Endodermal cell (in vitro differentiated cells): Measurements from ENCODE around the gene ADGRB2. TPM values are rescaled to one million over a fixed set of nuclear protein-coding genes. Genes with fewer than 3 reads are reported as not detected.

Source experiments
- DNase-seq: peaks from one replicate; pipeline ENCODE4 v3.0.0-alpha.2; 2017
- H3K27ac ChIP-seq: 2 replicates; pipeline ENCODE4 v1.5.1; 2013; ENCODE audit warnings: mild to moderate bottlenecking, low read depth, low read length, moderate library complexity
- H3K27me3 ChIP-seq: 2 replicates; pipeline ENCODE4 v1.6.1; 2013; ENCODE audit warnings: mild to moderate bottlenecking, low read length, moderate library complexity; ENCODE audit not compliant: insufficient read depth, control insufficient read depth, poor library complexity, severe bottlenecking
- H3K36me3 ChIP-seq: 2 replicates; pipeline ENCODE4 v1.7.0; 2013; ENCODE audit warnings: mild to moderate bottlenecking, low read length, moderate library complexity; ENCODE audit not compliant: control insufficient read depth, insufficient read depth
- H3K4me1 ChIP-seq: one replicate; pipeline ENCODE4 v1.7.0; 2013; ENCODE audit warnings: low read length; ENCODE audit not compliant: control insufficient read depth, insufficient read depth
- H3K4me3 ChIP-seq: 2 replicates; pipeline ENCODE4 v1.5.1; 2013; ENCODE audit warnings: mild to moderate bottlenecking, low read length, moderate library complexity
- H3K9ac ChIP-seq: 2 replicates; pipeline ENCODE4 v1.6.1; 2013; ENCODE audit warnings: mild to moderate bottlenecking, low read length, moderate library complexity; ENCODE audit not compliant: poor library complexity, severe bottlenecking; ENCODE audit errors: extremely low read depth
- H3K9me3 ChIP-seq: 2 replicates; pipeline ENCODE4 v1.6.1; 2013; ENCODE audit warnings: mild to moderate bottlenecking, low read length, moderate library complexity; ENCODE audit not compliant: control insufficient read depth
- H3K27ac Mint-ChIP-seq: 2 replicates; pipeline ENCODE4 v1.8.0; 2020; ENCODE audit warnings: mixed read lengths
- H3K27me3 Mint-ChIP-seq: 2 replicates; pipeline ENCODE4 v1.8.0; 2021; ENCODE audit warnings: mild to moderate bottlenecking, mixed read lengths; ENCODE audit not compliant: insufficient read depth
- H3K36me3 Mint-ChIP-seq: 2 replicates; pipeline ENCODE4 v1.8.0; 2020; ENCODE audit warnings: low read depth, mixed read lengths
- H3K4me1 Mint-ChIP-seq: 2 replicates; pipeline ENCODE4 v1.8.0; 2020; ENCODE audit warnings: mixed read lengths
- H3K4me3 Mint-ChIP-seq: 2 replicates; pipeline ENCODE4 v1.8.0; 2020; ENCODE audit warnings: mild to moderate bottlenecking, moderate library complexity, mixed read lengths
- H3K9me3 Mint-ChIP-seq: 2 replicates; pipeline ENCODE4 v1.8.0; 2020; ENCODE audit warnings: mild to moderate bottlenecking, mixed read lengths
- WGBS, 2 experiments: methylation state at CpG; one replicate each; pipeline versions ENCODE4 v1.1.5 to v1.1.7; 2013; ENCODE audit warnings: missing lambda C conversion rate in 2 of 2, mixed read lengths in 1 of 2; ENCODE audit not compliant: insufficient coverage in 1 of 2, insufficient read length in 1 of 2; 5-methylcytosine and 5-hydroxymethylcytosine counted together
- total RNA-seq, 2 donors: library from RNA; stranded (reverse); fragmentation: NEBNext Ultra II Directional in 1 of 2; extraction: Animal tissue kit (Norgen Biotek cat#: 25700) in 1 of 2; gene quantifications; 2 replicates in 1 of 2; 3 replicates in 1 of 2; pipeline ENCODE4 v1.2.1, GENCODE V29; 2021
- TF ChIP-seq, protein P1 (sequence below): fragments of 200-600 bp; sonication (generic); conservative IDR thresholded peaks from 2 replicates; pipeline ENCODE4 v1.5.0; 2021; ENCODE audit warnings: antibody characterized with exemption, mild to moderate bottlenecking

Gene ADGRB2
- total RNA-seq, 2 donors from 2014 or later = 13.1 to 22.7 TPM

DNA sequence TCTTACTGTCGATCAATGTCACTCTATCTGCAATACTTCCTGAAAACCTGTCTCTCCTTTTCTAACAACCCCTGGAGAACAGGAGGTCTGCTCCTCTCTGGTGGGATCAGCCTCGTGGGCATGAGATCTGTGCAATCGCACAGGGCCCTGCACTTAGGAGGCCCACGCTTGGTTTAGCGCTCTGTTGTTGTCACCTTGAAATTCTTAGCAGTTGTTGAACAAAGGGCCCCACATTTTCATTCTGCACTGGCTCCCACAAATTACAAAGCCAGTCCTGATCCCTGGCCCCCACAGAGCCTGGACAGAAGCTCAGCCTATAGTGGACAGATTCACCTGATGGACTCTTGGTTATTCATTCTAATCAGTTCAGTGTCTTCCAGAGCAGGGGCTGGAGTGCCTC, 33.1 kb upstream of the ADGRB2 start:
- H3K4me1 Mint-ChIP-seq = no peaks in the 10 kb centered on the region
- H3K4me1 ChIP-seq = peaks cover 9% of the 10 kb centered on the region
- H3K9ac ChIP-seq = no peak overlapping the region

DNA sequence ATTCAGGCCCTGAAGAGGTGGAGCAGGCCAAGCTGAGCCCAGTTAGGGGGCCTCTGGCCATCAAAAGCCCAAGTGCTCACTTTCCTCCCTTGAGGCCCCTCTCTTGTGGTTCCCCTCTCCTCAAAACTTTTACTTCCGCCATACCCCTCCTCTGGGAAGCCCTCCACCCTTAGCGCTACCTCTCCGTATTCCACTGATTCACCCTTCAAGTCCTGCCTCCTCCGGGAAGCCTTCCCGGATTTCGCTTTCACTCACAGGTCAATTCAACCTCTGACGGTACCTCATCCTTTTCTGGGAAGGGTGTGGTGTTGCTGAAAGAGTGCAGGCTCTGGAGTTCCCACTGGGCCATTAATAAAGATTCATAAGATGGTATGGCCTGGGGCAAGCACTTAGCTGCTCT, 32.6 kb upstream of the ADGRB2 start:
- WGBS, 2 experiments = 90 to 100% methylated on average over 2 to 7 of the region's 7 CpGs

More for the DNA sequence above, 33.1 kb upstream of the ADGRB2 start:
- Histone ChIP-seq H3K27ac (no peak overlapping the region), H3K9me3 (no peaks in the 10 kb centered on the region), H3K36me3 (no peaks in the 10 kb centered on the region), H3K4me3 (no peak overlapping the region), H3K27me3 (no peaks in the 10 kb centered on the region)
- DNase-seq = no peak
- WGBS, 2 experiments = 87 to 95% methylated on average over 5 of the region's 5 CpGs
- no peaks in the 10 kb centered on the region for H3K9me3 Mint-ChIP-seq
- TF ChIP-seq, protein P1, sequence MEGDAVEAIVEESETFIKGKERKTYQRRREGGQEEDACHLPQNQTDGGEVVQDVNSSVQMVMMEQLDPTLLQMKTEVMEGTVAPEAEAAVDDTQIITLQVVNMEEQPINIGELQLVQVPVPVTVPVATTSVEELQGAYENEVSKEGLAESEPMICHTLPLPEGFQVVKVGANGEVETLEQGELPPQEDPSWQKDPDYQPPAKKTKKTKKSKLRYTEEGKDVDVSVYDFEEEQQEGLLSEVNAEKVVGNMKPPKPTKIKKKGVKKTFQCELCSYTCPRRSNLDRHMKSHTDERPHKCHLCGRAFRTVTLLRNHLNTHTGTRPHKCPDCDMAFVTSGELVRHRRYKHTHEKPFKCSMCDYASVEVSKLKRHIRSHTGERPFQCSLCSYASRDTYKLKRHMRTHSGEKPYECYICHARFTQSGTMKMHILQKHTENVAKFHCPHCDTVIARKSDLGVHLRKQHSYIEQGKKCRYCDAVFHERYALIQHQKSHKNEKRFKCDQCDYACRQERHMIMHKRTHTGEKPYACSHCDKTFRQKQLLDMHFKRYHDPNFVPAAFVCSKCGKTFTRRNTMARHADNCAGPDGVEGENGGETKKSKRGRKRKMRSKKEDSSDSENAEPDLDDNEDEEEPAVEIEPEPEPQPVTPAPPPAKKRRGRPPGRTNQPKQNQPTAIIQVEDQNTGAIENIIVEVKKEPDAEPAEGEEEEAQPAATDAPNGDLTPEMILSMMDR = no peak
- no peak overlapping the region for H3K4me3 Mint-ChIP-seq
- no peak overlapping the region for H3K27ac Mint-ChIP-seq
- no peaks in the 10 kb centered on the region for H3K36me3 Mint-ChIP-seq
- peaks cover 2% of the 10 kb centered on the region for H3K27me3 Mint-ChIP-seq

DNA sequence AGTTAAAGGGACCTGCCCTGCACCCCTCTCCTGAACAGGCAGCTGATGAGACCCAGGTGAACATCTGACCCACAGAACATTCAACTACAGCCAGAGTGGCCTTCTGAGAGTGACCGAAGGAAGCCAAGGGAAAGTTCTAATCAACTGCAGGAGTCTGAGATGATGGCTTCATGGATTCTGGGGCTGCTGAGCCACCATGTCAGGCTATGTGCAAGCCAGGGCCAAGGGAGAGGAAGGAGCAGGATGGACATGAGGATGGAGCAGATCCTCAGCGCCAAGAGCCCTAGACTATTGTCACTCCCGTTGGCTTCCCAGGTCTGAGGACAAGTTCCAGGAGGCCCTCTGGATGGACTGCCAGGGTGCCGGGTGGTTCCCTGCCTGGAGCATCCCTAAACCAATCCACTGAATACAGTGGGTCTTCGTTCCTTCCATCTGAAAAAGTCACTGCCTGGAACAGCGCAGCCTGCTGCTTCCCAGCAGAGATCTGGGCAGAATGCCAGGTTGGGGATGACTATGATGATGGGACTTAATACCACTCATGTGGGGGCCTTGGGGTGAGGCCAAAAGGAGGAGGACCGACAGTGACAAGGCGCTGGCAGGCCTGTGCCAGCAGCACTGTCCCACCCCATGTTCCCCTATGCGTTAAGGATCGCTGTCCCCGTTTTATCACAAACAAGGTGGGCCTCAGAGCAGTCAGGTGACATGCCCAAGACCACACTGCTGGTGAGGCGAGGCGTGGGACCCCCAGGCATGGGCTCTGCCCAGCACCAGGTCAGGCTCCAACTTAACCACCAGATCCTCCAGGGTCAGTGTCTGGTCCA, 31.9 kb upstream of the ADGRB2 start:
- Mint-ChIP-seq H3K36me3 (no peaks in the 10 kb centered on the region), H3K27ac (no peak overlapping the region), H3K27me3 (peaks cover 2% of the 10 kb centered on the region), H3K9me3 (no peaks in the 10 kb centered on the region), H3K4me3 (no peak overlapping the region), H3K4me1 (peaks cover 8% of the 10 kb centered on the region)
- H3K36me3 ChIP-seq = no peaks in the 10 kb centered on the region
- H3K4me3 ChIP-seq = no peak overlapping the region
- TF ChIP-seq, protein P1 = no peak
- DNase-seq = no peak
- no peak overlapping the region for H3K9ac ChIP-seq
- peaks cover 9% of the 10 kb centered on the region for H3K4me1 ChIP-seq
- no peak overlapping the region for H3K27ac ChIP-seq
- WGBS, 2 experiments = 92 to 93% methylated on average over 10 to 13 of the region's 13 CpGs
- H3K27me3 ChIP-seq = no peaks in the 10 kb centered on the region
- no peaks in the 10 kb centered on the region for H3K9me3 ChIP-seq

More for the DNA sequence above, 32.6 kb upstream of the ADGRB2 start:
- Histone ChIP-seq H3K36me3 (no peaks in the 10 kb centered on the region), H3K4me3 (no peak overlapping the region), H3K4me1 (peaks cover 9% of the 10 kb centered on the region), H3K9me3 (no peaks in the 10 kb centered on the region), H3K9ac (no peak overlapping the region), H3K27ac (no peak overlapping the region), H3K27me3 (no peaks in the 10 kb centered on the region)
- Mint-ChIP-seq H3K4me3 (no peak overlapping the region), H3K36me3 (no peaks in the 10 kb centered on the region), H3K9me3 (no peaks in the 10 kb centered on the region), H3K27ac (no peak overlapping the region), H3K4me1 (peaks cover 1% of the 10 kb centered on the region), H3K27me3 (peaks cover 2% of the 10 kb centered on the region)
- TF ChIP-seq, protein P1 = no peak
- DNase-seq = no peak
